SW480 (cell line): ENCODE data around the gene PCSK1.
"Not testable (repeated sequence)": the region's sequence is repeated elsewhere in the genome, so short reads cannot be mapped to it uniquely, and the experiment has no call there.

Experiments used
- DNase-seq: peaks from one replicate; pipeline ENCODE4 v3.0.0-alpha.2; 2016; ENCODE audit warnings: low spot score

PCSK1 gene

DNA sequence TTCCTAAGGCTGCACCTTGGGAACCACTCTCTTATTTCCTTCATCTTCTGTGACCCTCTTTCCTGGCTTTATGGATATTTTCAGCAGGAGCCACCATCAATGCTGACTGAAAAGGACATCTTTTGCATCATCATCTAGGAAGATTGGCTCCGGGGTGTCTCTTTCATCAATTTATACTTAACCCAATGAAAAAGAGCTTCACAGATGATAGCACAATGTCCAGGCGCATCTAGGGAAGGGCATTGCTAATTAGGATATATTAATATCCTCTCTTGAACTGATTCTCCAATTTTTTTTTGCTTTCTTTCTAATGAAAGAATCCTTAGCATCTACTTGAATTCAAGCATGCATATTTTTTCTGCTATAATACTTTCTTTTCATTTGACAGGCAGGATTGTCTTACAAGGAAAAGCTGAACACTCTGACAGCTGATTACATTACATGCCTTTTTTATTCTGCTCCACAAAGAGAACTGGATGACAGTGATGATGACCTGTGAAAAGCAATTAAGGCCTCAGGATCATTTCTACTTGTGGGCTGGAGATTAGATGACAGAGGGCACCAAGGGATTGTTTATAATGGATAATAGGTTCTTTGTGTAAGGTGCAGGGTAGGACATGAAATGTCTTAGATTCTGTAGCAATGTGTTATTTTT lies 60.2 kb downstream of the PCSK1 start:
- no peak for DNase-seq

DNA sequence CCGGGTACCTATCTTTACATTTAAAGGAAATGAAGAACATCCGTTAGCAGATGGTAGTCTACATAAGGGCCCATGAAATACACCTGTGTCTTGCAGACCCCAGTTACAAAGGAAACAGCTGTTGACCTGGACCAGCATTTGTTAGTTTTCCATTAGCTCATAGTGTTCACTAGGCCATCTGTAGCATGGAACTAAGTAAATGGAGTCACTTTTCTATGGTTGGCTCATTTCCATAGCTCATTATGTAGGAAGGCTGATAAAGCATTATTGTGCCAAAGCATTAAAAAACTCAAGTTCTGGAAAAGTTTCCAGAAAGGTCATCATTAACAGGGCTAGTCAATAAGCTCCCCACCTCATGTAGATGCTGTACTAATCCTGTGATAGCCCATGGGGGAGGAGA lies 62.1 kb downstream of the PCSK1 start:
- no peak for DNase-seq

DNA sequence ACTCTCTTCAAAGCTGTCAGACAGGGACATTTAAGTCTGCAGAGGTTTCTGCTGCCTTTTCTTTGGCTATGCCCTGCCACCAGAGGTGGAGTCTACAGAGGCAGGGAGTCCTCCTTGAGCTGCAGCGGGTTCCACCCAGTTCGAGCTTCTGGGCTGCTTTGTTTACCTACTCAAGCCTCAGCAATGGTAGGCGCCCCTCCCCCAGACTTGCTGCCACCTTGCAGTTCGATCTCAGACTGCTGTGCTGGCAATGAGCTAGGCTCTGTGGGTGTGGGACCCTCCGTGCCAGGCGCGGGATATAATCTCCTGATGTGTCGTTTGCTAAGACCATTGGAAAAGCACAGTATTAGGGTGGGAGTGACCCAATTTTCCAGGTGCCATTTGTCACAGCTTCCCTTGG lies 65.7 kb downstream of the PCSK1 start:
- not testable (repeated sequence) for DNase-seq

DNA sequence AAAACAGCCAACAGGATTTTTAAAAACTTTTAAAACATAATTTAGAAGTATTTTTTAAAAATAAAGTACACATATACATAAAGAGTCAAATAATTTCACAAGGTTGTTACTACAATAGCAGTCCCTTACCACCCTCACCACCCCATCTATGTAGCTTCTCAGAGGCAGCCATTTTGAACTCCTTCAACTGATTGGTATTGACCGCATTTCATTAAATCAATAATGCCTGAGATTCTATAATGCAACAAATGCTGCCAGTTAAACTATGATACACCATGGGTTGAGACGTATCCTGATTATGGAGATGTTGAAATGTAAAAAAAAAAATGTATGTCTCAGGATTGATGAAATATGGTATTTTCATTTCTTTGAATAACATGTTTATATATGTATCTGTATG lies 78.8 kb downstream of the PCSK1 start:
- DNase-seq = no peak

DNA sequence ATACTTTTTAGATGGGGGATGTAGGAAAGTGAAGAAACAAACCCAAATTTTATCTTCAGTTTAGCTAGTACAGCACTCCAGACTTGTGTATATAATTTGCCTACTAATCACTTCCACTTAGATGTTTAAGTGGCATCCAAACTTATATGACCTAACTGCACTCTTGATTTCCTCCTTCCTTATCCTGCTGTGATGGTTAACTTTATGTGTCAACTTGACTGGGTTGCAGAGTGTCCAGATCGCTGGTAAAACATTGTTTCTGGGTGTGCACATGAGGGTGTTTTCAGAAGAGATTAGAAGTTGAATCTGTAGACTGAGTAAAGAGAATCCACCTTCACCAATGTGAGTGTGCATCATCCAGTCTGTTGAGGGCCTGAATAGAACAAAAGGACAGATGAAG lies 79.8 kb downstream of the PCSK1 start:
- DNase-seq = no peak

DNA sequence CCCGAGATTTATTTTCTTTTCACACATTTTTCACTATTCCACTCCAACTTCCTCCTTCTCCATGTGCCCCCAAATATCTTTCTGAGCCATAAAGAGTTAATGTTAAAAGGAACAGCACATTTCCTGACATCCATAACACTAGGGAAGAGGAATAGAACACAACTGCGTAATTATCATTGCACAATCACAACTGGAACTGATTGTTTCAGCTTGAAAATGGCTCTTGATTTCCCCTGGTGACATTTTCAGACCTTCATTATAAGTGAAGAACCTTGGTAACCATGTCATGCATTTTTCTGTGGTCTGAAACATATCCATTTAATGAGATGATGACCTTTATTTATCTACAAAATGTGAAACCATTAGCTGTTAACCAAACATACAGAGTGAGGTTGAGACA lies 82.4 kb downstream of the PCSK1 start:
- DNase-seq = no peak

DNA sequence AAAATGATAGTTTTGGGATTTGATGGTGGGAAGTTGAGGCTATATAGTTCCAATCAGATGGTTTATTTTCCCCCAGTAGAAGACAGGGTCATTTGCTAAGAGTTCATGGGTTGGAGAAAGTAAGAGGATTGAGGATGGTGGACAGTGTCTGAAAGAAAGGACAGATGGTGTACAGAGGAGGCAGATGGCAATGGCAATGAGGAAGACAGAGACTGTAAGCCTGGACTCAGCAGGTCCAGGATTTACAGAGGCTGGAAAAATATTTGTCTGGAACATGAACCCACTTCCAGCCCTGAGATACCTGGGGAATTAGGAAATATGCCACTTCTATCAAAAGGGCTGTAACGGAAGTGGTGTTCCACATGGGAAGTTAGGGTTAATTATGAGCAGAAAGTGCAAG lies 84.5 kb downstream of the PCSK1 start:
- no peak for DNase-seq

DNA sequence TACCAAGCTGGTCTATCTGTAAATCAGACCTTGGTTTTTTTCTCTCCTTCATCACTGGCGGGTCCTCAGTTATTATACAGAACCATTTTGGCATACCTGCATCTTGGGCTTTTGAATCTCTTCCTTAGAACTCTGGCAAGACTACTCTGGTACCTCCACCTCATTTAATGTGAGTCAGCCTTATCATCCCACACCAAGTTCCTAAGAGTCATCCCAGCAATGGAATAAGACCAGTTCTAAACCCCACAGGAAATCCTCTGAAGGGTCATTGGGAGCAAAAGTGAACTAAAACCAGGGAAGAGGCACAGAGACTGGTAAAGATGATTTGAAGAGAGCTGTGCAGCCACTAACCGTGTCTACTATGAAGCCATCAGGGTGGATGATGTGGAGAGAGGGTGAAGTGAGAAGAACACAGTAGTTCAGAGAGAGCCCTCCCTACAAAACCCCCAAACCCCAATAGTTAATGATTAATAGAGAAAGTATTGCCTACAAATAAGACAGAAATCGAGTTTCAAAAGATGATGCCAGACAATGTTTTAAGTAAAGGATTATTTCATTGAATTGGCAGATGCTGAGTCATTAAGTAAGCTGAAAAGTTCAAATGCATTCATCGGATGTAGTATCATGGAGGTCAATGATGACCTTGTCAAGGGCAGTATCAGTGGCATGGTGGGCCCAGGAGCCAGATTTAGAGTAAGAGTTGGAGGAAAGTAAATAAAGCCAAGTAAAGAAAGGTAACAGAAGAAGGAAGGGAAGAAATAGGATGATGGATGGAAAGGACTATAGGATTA lies 85.4 kb downstream of the PCSK1 start:
- DNase-seq = no peak

DNA sequence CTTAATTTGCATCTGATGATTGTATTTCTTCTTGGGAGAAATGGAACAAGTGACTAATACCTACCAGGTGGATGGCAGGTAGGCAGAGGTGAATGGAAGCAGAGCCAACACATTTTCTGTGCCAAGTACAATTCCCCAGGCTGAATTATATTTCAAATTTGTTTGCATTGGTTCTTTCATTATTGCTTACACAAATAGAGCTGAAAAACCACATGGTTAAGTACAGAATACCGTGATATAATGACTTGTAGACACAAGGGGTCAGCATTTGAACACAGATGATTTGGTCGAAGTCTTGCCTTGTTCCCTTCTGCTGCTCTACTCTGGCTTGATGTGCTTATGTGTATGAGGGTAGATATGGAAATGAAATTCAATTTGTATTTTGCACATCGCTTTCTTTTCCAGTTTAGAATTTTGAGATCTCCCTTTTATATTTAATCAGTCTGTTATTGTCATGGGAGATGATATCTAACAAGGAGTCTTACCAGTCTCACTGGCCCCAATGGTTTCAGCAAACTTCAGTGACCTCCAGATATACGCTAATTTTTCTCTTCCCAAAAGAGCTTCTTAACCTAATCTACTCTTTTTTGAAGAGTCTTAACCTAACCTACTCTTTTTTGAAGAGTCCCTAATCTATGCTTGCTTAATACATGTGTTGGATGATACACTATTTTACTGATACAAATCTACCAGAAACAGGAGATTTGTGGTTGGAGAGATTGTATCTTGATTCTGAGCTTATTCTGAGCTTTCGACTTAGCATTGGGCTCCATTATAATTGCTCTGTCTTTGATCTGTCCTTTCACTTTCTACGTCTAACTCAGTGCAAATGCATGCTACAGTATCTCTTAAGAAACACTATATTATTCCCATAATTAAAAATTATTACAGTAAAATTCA lies 88.1 kb downstream of the PCSK1 start:
- DNase-seq = peak; percentile 82

DNA sequence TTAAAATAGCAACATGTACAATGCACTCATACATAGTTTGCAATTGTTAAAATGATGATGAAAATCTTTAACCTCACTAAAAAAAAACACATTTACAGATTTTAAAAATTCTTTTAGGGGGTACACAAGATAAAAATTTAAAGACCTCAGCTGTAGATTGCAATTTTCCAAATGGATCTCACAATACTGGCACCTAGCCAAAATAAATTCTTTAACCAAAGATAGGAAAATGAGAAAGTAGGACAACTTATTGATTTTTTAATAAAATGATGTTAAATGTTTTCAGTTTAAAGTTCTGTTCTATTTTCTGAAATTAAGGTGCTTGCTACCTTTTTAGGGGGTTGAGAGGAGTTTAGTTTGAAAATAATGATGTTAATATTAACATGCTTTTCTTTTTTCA lies 90.0 kb downstream of the PCSK1 start:
- DNase-seq = no peak

DNA sequence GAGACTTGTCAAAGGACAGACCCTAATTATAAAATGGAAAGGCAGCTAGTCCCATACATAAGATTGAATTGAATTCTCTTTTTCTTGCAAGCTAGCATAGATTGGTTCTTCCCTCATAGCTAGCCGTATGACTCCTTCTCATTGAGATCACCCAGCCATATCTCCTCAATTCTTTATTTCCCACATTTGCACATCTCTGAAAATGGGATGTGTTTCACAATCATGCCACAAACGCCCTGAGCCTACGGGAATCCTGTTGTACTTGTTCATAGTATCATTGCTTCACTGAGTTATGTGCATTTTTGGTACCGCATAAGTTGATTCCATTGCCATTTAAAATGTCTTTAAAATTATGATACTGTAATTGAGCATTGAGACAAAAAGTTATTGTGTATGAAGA lies 90.5 kb downstream of the PCSK1 start:
- DNase-seq = no peak
